ENCODE measurements around the gene COL4A2. TPM values are rescaled to one million over a fixed set of nuclear protein-coding genes. Genes with fewer than 3 reads are reported as not detected.

Gene COL4A2
- total RNA-seq, 4 donors from 2014 or later, result 419 to 931 (median 555) TPM

- H3K27ac ChIP-seq (replicated peaks in 1 of 4), result peak overlapping the region; percentile 29 to 73 (median 64)
- intact Hi-C loops (cut with DNase I), result no loop called here
These were observed 124.6 kb downstream of the COL4A2 start for GRCh38 chr13:110431425-110432294.

GRCh38 chr13:110432522-110432921, 125.4 kb downstream of the COL4A2 start:
- Histone ChIP-seq H3K9me3 (no peaks in the 10 kb centered on the region), H3K4me1 (peaks cover 26 to 58% (median 40%) of the 10 kb centered on the region in 4 donors), H3K27ac (replicated peaks in 1 of 4) (peak overlapping the region; percentile 56 to 73 (median 64)), H3K27me3 (no peaks in the 10 kb centered on the region), H3K36me3 (peaks cover 32 to 94% (median 82%) of the 10 kb centered on the region in 4 donors), H3K4me3 (no peak overlapping the region)
- intact Hi-C loops (cut with DNase I), result no loop called here
- 74% methylated on average over 3 of the region's 3 CpGs for WGBS
- no peak for TF ChIP-seq POLR2AphosphoS5 (IDR thresholded peaks at IDR 0.05)
- no peak for TF ChIP-seq CTCF (IDR thresholded peaks at IDR 0.05)
- TF ChIP-seq POLR2A (IDR thresholded peaks at IDR 0.05; ENCODE audit: low read depth), result no peak
- TF ChIP-seq EP300 (IDR thresholded peaks at IDR 0.05), result no peak
- no peak for DNase-seq (ENCODE audit: extremely low spot score)

More at GRCh38 chr13:110431425-110432294, 124.6 kb downstream of the COL4A2 start:
- TF ChIP-seq POLR2A (IDR thresholded peaks at IDR 0.05; ENCODE audit: low read depth), result no peak
- no peak for TF ChIP-seq EP300 (IDR thresholded peaks at IDR 0.05)
- peak in 1 of 2 donors; percentile 33 for TF ChIP-seq POLR2AphosphoS5 (IDR thresholded peaks at IDR 0.05)
- TF ChIP-seq CTCF (IDR thresholded peaks at IDR 0.05), result no peak
- no peak for DNase-seq (ENCODE audit: extremely low spot score)
- H3K4me1 ChIP-seq, result peaks cover 26 to 59% (median 43%) of the 10 kb centered on the region in 4 donors
- no peaks in the 10 kb centered on the region for H3K9me3 ChIP-seq
- 83% methylated on average over 13 of the region's 13 CpGs for WGBS
- H3K4me3 ChIP-seq, result no peak overlapping the region
- no peaks in the 10 kb centered on the region for H3K27me3 ChIP-seq
- peaks cover 30 to 88% (median 78%) of the 10 kb centered on the region in 4 donors for H3K36me3 ChIP-seq

- no peaks in the 10 kb centered on the region for H3K27me3 ChIP-seq
- intact Hi-C loops (cut with DNase I), result no loop called here
- no peak for DNase-seq (ENCODE audit: extremely low spot score)
- peaks cover 26 to 54% (median 39%) of the 10 kb centered on the region in 4 donors for H3K4me1 ChIP-seq
- peak; percentile 23 for TF ChIP-seq POLR2AphosphoS5 (IDR thresholded peaks at IDR 0.05)
- TF ChIP-seq EP300 (IDR thresholded peaks at IDR 0.05), result no peak
- peaks cover 33 to 94% (median 82%) of the 10 kb centered on the region in 4 donors for H3K36me3 ChIP-seq
- WGBS, result 53% methylated on average over 5 of the region's 14 CpGs
- no peak overlapping the region for H3K4me3 ChIP-seq
- H3K9me3 ChIP-seq, result no peaks in the 10 kb centered on the region
- peak overlapping the region; percentile 56 to 73 (median 64) for H3K27ac ChIP-seq (replicated peaks in 1 of 4)
These were observed 125.9 kb downstream of the COL4A2 start for GRCh38 chr13:110433014-110433413.

GRCh38 chr13:110434629-110435028, 127.5 kb downstream of the COL4A2 start:
- Histone ChIP-seq H3K9me3 (no peaks in the 10 kb centered on the region), H3K4me3 (no peak overlapping the region), H3K36me3 (peaks cover 47 to 94% (median 84%) of the 10 kb centered on the region in 4 donors), H3K27ac (replicated peaks in 1 of 4) (peak overlapping the region in 1 of 4 donors; percentile 73), H3K4me1 (peaks cover 26 to 47% (median 37%) of the 10 kb centered on the region in 4 donors), H3K27me3 (no peaks in the 10 kb centered on the region)
- 88% methylated on average over 8 of the region's 9 CpGs for WGBS
- intact Hi-C loops (cut with DNase I), result no loop called here
- DNase-seq (ENCODE audit: extremely low spot score), result no peak
- TF ChIP-seq POLR2AphosphoS5 (IDR thresholded peaks at IDR 0.05) (peak in 1 of 2 donors; percentile 19), CTCF (IDR thresholded peaks at IDR 0.05) (no peak)

GRCh38 chr13:110435331-110435730, 128.2 kb downstream of the COL4A2 start:
- Histone ChIP-seq H3K4me3 (no peak overlapping the region), H3K27ac (replicated peaks in 1 of 4) (peak overlapping the region in 2 of 4 donors; percentile 5 to 73), H3K27me3 (no peaks in the 10 kb centered on the region), H3K4me1 (peaks cover 26 to 46% (median 37%) of the 10 kb centered on the region in 4 donors), H3K9me3 (no peaks in the 10 kb centered on the region), H3K36me3 (peaks cover 53 to 94% (median 86%) of the 10 kb centered on the region in 4 donors)
- intact Hi-C loops (cut with DNase I), result no loop called here
- 93% methylated on average over 5 of the region's 5 CpGs for WGBS
- DNase-seq (ENCODE audit: extremely low spot score), result no peak
- TF ChIP-seq POLR2AphosphoS5 (IDR thresholded peaks at IDR 0.05) (no peak), EP300 (IDR thresholded peaks at IDR 0.05) (no peak), POLR2A (IDR thresholded peaks at IDR 0.05; ENCODE audit: low read depth) (no peak), CTCF (IDR thresholded peaks at IDR 0.05) (no peak)

Measured in esophagus muscularis mucosa (tissue), 4 donors.